Ascending aorta (tissue), 2 donors: ENCODE data around the gene A4GALT. TPM values are rescaled to one million over a fixed set of nuclear protein-coding genes. Genes with fewer than 3 reads are reported as not detected.

ENCODE experiments used
- DNase-seq, 2 donors: peaks; one replicate each; pipeline ENCODE4 v3.0.0-alpha.2; 2019; ENCODE audit warnings: low spot score in 2 of 2
- H3K27ac ChIP-seq, 2 donors: fragments of 200-600 bp; sonication (generic); one replicate each; pipeline ENCODE4 v1.5.1; 2016 to 2017; ENCODE audit warnings: mild to moderate bottlenecking in 1 of 2
- H3K27me3 ChIP-seq: fragments of 200-600 bp; sonication (generic); one replicate; pipeline ENCODE4 v1.5.1; 2017
- H3K36me3 ChIP-seq, 2 donors: fragments of 200-600 bp; sonication (generic); one replicate each; pipeline ENCODE4 v1.5.1; 2016
- H3K4me1 ChIP-seq, 2 donors: fragments of 200-600 bp; sonication (generic); one replicate each; pipeline ENCODE4 v1.5.1; 2016 to 2017; ENCODE audit warnings: mild to moderate bottlenecking in 1 of 2
- H3K4me3 ChIP-seq, 2 donors: fragments of 200-600 bp; sonication (generic); one replicate each; pipeline ENCODE4 v1.5.1; 2016 to 2017; ENCODE audit warnings: mild to moderate bottlenecking in 1 of 2
- H3K9me3 ChIP-seq, 2 donors: fragments of 200-600 bp; sonication (generic); one replicate each; pipeline ENCODE4 v1.5.1; 2016
- CTCF ChIP-seq, 3 experiments: fragments of 200-600 bp in 2 of 3; fragments of 450-650 bp in 1 of 3; sonication (generic) in 2 of 3; IDR thresholded peaks; one replicate each; pipeline ENCODE4 v1.5.1; 2016 to 2019; ENCODE audit warnings: antibody characterized with exemption in 3 of 3, mild to moderate bottlenecking in 1 of 3, moderate library complexity in 1 of 3
- intact Hi-C: fragments of 100-400 bp; cut with DNase I; formaldehyde crosslinking; loops from one replicate; pipeline ENCODE4 v1.15.1; 2023
- total RNA-seq: library from RNA; depleted of rRNA; stranded (reverse); fragments of >200 nt; gene quantifications from one replicate; pipeline ENCODE4 v1.1.0, GENCODE V29; 2016

The A4GALT gene
- total RNA-seq, 1 donor from 2014 or later, result 85.1 TPM

- intact Hi-C loops, result no loop called here
- TF ChIP-seq CTCF (IDR thresholded peaks at IDR 0.05), result no peak
- Histone ChIP-seq H3K27ac (peak overlapping the region in 1 of 2 donors; percentile 39), H3K4me1 (peaks cover 0 to 5% of the 10 kb centered on the region in 2 donors), H3K9me3 (no peaks in the 10 kb centered on the region), H3K27me3 (no peaks in the 10 kb centered on the region), H3K4me3 (no peak overlapping the region), H3K36me3 (no peaks in the 10 kb centered on the region)
- no peak for DNase-seq
Observed at GRCh38 chr22:42726811-42727210, 6.1 kb upstream of the A4GALT start.

GRCh38 chr22:42725606-42726355, 5.1 kb upstream of the A4GALT start:
- H3K27me3 ChIP-seq, result no peaks in the 10 kb centered on the region
- no peaks in the 10 kb centered on the region for H3K9me3 ChIP-seq
- no peak for TF ChIP-seq CTCF (IDR thresholded peaks at IDR 0.05)
- no peak overlapping the region for H3K4me3 ChIP-seq
- peaks cover 0 to 5% of the 10 kb centered on the region in 2 donors for H3K4me1 ChIP-seq
- DNase-seq, result no peak
- intact Hi-C loops, result no loop called here
- H3K36me3 ChIP-seq, result no peaks in the 10 kb centered on the region
- H3K27ac ChIP-seq, result no peak overlapping the region

DNA sequence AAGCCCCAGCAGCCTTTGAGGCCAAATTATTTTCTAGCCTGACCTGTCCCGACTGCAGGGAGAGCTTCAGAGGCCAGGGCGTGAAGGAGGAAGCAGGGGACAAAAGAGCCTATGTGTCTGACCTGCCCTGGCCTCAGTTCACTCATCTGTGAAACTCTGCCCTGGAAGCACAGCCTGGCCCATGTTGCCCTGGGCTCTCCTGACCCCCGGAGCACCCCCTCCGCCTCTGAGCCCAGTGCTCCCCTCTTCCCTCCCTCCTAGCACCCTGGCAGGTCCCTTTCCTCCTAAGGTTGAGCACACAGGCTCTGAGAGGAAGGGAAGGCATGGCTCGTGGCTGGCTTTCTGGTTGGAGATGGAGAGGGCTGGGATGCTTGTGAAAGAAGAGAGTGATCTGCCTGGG, 3.4 kb upstream of the A4GALT start:
- H3K27ac ChIP-seq, result no peak overlapping the region
- intact Hi-C loops, result no loop called here
- H3K4me1 ChIP-seq, result peaks cover 0 to 5% of the 10 kb centered on the region in 2 donors
- no peak for TF ChIP-seq CTCF (IDR thresholded peaks at IDR 0.05)
- DNase-seq, result no peak
- H3K4me3 ChIP-seq, result no peak overlapping the region
- H3K9me3 ChIP-seq, result no peaks in the 10 kb centered on the region
- no peaks in the 10 kb centered on the region for H3K27me3 ChIP-seq
- no peaks in the 10 kb centered on the region for H3K36me3 ChIP-seq

DNA sequence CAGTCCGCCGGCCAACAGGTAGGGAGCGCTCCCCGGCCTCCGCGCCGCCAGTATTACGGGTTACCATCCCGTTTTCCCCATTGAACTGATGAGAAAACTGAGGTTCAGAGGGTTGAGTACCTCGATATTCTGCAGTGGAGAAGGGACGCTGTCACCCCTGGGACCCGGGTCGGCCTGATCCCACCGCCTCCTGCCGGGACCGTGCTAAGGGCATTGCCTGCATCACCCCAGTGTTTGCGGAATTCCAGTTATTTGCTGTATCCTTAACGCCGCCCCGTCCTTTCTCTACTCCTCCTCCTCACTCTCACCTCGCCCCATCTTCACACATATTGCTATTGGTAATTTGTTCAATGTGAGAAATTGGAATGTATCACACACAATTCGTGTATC, 370 bp upstream of the A4GALT start:
- Histone ChIP-seq H3K36me3 (no peaks in the 10 kb centered on the region), H3K4me1 (peaks cover 0 to 8% of the 10 kb centered on the region in 2 donors), H3K27ac (peak overlapping the region; percentile 45 to 90), H3K4me3 (peak overlapping the region; percentile 93), H3K27me3 (no peaks in the 10 kb centered on the region), H3K9me3 (no peaks in the 10 kb centered on the region)
- intact Hi-C loops, result loop anchor here (2.0 kb wide), 1 partner anchor 24 kb away; no protein-coding TSS in a partner anchor
- TF ChIP-seq CTCF (IDR thresholded peaks at IDR 0.05), result no peak
- DNase-seq, result no peak

- Histone ChIP-seq H3K27ac (peak overlapping the region; percentile 90), H3K4me1 (peaks cover 0 to 9% of the 10 kb centered on the region in 2 donors)
- intact Hi-C loops, result loop anchor here (1.0 to 2.0 kb wide), 2 partner anchors 23 to 57 kb away; no protein-coding TSS in a partner anchor
Observed at GRCh38 chr22:42719656-42720262, 911 bp downstream of the A4GALT start.

More at GRCh38 chr22:42719656-42720262, 911 bp downstream of the A4GALT start:
- peak overlapping the region; percentile 93 for H3K4me3 ChIP-seq
- no peaks in the 10 kb centered on the region for H3K36me3 ChIP-seq
- H3K27me3 ChIP-seq, result no peaks in the 10 kb centered on the region
- no peak for TF ChIP-seq CTCF (IDR thresholded peaks at IDR 0.05)
- no peak for DNase-seq
- no peaks in the 10 kb centered on the region for H3K9me3 ChIP-seq
